Mesenchymal stem cell (in vitro differentiated cells and primary cell): ENCODE results near the gene MEGF11.

Source experiments
- DNase-seq: peaks from one replicate; pipeline ENCODE4 v3.0.0-alpha.2; 2013
- H2AFZ ChIP-seq: one replicate; pipeline ENCODE4 v1.6.1; 2013; ENCODE audit warnings: low read depth, mild to moderate bottlenecking, control low read depth, inconsistent platforms, low read length, moderate library complexity
- H2AK5ac ChIP-seq: 2 replicates; pipeline ENCODE4 v1.6.1; 2013; ENCODE audit warnings: low read length, moderate library complexity, mild to moderate bottlenecking, inconsistent platforms; ENCODE audit not compliant: severe bottlenecking
- H2BK120ac ChIP-seq: one replicate; pipeline ENCODE4 v1.6.1; 2013; ENCODE audit warnings: low read depth, mild to moderate bottlenecking, inconsistent platforms, low read length, moderate library complexity
- H2BK12ac ChIP-seq, 2 experiments: one replicate each; pipeline ENCODE4 v1.6.1; 2013; ENCODE audit warnings: inconsistent platforms in 2 of 2, low read length in 2 of 2, mild to moderate bottlenecking in 2 of 2, moderate library complexity in 2 of 2, control low read depth in 1 of 2
- H2BK15ac ChIP-seq: one replicate; pipeline ENCODE4 v1.6.1; 2013; ENCODE audit warnings: mild to moderate bottlenecking, low read depth, inconsistent platforms; ENCODE audit not compliant: poor library complexity, severe bottlenecking
- H2BK5ac ChIP-seq: 2 replicates; pipeline ENCODE4 v1.6.1; 2013; ENCODE audit warnings: low read depth, mild to moderate bottlenecking, low read length, control low read depth, inconsistent platforms; ENCODE audit not compliant: poor library complexity, severe bottlenecking
- H3K14ac ChIP-seq, 2 experiments: one replicate each; pipeline ENCODE4 v1.6.1; 2013; ENCODE audit warnings: inconsistent platforms in 2 of 2, low read length in 2 of 2, control low read depth in 1 of 2, mild to moderate bottlenecking in 1 of 2, moderate library complexity in 1 of 2
- H3K18ac ChIP-seq, 2 experiments: one replicate each; pipeline ENCODE4 v1.6.1; 2013; ENCODE audit warnings: inconsistent platforms in 2 of 2, low read length in 2 of 2, control low read depth in 1 of 2, low read depth in 1 of 2, mild to moderate bottlenecking in 1 of 2
- H3K23ac ChIP-seq, 2 experiments: one replicate each; pipeline ENCODE4 v1.6.1; 2013; ENCODE audit warnings: inconsistent platforms in 2 of 2, low read length in 2 of 2, mild to moderate bottlenecking in 2 of 2, moderate library complexity in 2 of 2, control low read depth in 1 of 2
- H3K27ac ChIP-seq: 2 replicates; pipeline ENCODE4 v1.5.1; 2013; ENCODE audit warnings: mild to moderate bottlenecking, moderate library complexity, low read length, control low read depth, inconsistent platforms; ENCODE audit not compliant: poor library complexity, severe bottlenecking
- H3K27me3 ChIP-seq, 2 experiments: 2 replicates each; pipeline versions ENCODE4 v1.6.1 to v1.7.0; 2013; ENCODE audit warnings: low read length in 2 of 2, mild to moderate bottlenecking in 2 of 2, moderate library complexity in 2 of 2, control low read depth in 1 of 2, inconsistent platforms in 1 of 2; ENCODE audit not compliant: control insufficient read depth in 1 of 2, insufficient read depth in 1 of 2
- H3K36me3 ChIP-seq, 2 experiments: 2 replicates each; pipeline versions ENCODE4 v1.6.1 to v1.7.0; 2013; ENCODE audit warnings: low read length in 2 of 2, control low read depth in 1 of 2, inconsistent platforms in 1 of 2, low read depth in 1 of 2, mild to moderate bottlenecking in 1 of 2; ENCODE audit not compliant: insufficient read depth in 2 of 2, control insufficient read depth in 1 of 2
- H3K4ac ChIP-seq, 2 experiments: one replicate each; pipeline ENCODE4 v1.6.1; 2013; ENCODE audit warnings: inconsistent platforms in 2 of 2, low read length in 2 of 2, mild to moderate bottlenecking in 2 of 2, moderate library complexity in 2 of 2, control low read depth in 1 of 2, low read depth in 1 of 2
- H3K4me1 ChIP-seq: 2 replicates; pipeline ENCODE4 v1.6.1; 2013; ENCODE audit warnings: low read depth, low read length, control low read depth; ENCODE audit not compliant: control insufficient read depth, insufficient read depth
- H3K4me2 ChIP-seq: 2 replicates; pipeline ENCODE4 v1.6.1; 2013; ENCODE audit warnings: low read length, mild to moderate bottlenecking, inconsistent platforms; ENCODE audit not compliant: poor library complexity, severe bottlenecking
- H3K4me3 ChIP-seq, 2 experiments: 2 replicates each; pipeline versions ENCODE4 v1.5.1 to v1.7.0; 2013; ENCODE audit warnings: low read length in 2 of 2, mild to moderate bottlenecking in 2 of 2, control low read depth in 1 of 2, low read depth in 1 of 2; ENCODE audit not compliant: insufficient read depth in 1 of 2
- H3K79me1 ChIP-seq: replicated peaks from 2 replicates; pipeline ENCODE4 v1.6.1; 2013; ENCODE audit warnings: mild to moderate bottlenecking, control low read depth, low read length, inconsistent platforms; ENCODE audit not compliant: poor library complexity, severe bottlenecking
- H3K9ac ChIP-seq: 2 replicates; pipeline ENCODE4 v1.7.0; 2013; ENCODE audit warnings: mild to moderate bottlenecking, low read length, moderate library complexity
- H3K9me3 ChIP-seq: 2 replicates; pipeline ENCODE4 v1.7.0; 2013; ENCODE audit warnings: mild to moderate bottlenecking, low read length; ENCODE audit not compliant: control insufficient read depth
- H4K8ac ChIP-seq: one replicate; pipeline ENCODE4 v1.6.1; 2013; ENCODE audit warnings: inconsistent platforms, mild to moderate bottlenecking, low read length, moderate library complexity
- H4K91ac ChIP-seq: one replicate; pipeline ENCODE4 v1.6.1; 2013; ENCODE audit warnings: mild to moderate bottlenecking, low read length, inconsistent platforms
- WGBS: methylation state at CpG from one replicate; pipeline ENCODE4 v1.1.7; 2013; ENCODE audit warnings: mixed read lengths; 5-methylcytosine and 5-hydroxymethylcytosine counted together

The MEGF11 gene

GRCh38 chr15:65921780-65922179 lies 331.8 kb downstream of the MEGF11 start:
- H3K9ac ChIP-seq = no peak overlapping the region
- no peak overlapping the region for H3K4ac ChIP-seq
- peaks cover under 1% of the 10 kb centered on the region for H3K4me1 ChIP-seq
- no peak overlapping the region for H2AK5ac ChIP-seq
- H3K27ac ChIP-seq = no peak overlapping the region
- H3K4me2 ChIP-seq = no peak overlapping the region
- no peaks in the 10 kb centered on the region for H3K9me3 ChIP-seq
- H3K79me1 ChIP-seq = no peaks in the 10 kb centered on the region
- H2AFZ ChIP-seq = no peak overlapping the region
- no peak overlapping the region for H2BK5ac ChIP-seq
- H3K18ac ChIP-seq = no peak overlapping the region
- no peak overlapping the region for H2BK15ac ChIP-seq
- peak overlapping the region in 1 of 2 experiments; percentile 14 for H3K14ac ChIP-seq
- H3K23ac ChIP-seq = no peak overlapping the region
- H3K4me3 ChIP-seq = no peak overlapping the region
- H2BK120ac ChIP-seq = no peak overlapping the region
- H4K8ac ChIP-seq = no peak overlapping the region
- no peak overlapping the region for H2BK12ac ChIP-seq
- DNase-seq = no peak
- H3K36me3 ChIP-seq = peaks cover 0 to 8% of the 10 kb centered on the region in 2 experiments
- no peak overlapping the region for H4K91ac ChIP-seq
- WGBS = 84% methylated on average over 5 of the region's 5 CpGs
- H3K27me3 ChIP-seq = peaks cover 0 to 4% of the 10 kb centered on the region in 2 experiments

GRCh38 chr15:65920825-65921309 lies 332.7 kb downstream of the MEGF11 start:
- no peak overlapping the region for H4K8ac ChIP-seq
- no peak overlapping the region for H2BK15ac ChIP-seq
- peak overlapping the region in 1 of 2 experiments; percentile 33 for H3K4me3 ChIP-seq
- no peak overlapping the region for H2BK5ac ChIP-seq
- H3K27ac ChIP-seq = no peak overlapping the region
- H2AFZ ChIP-seq = no peak overlapping the region
- H3K4me1 ChIP-seq = peaks cover 4% of the 10 kb centered on the region
- WGBS = 95% methylated on average over 4 of the region's 4 CpGs
- H3K4ac ChIP-seq = no peak overlapping the region
- H3K27me3 ChIP-seq = peaks cover 0 to 4% of the 10 kb centered on the region in 2 experiments
- H4K91ac ChIP-seq = no peak overlapping the region
- H3K9me3 ChIP-seq = no peaks in the 10 kb centered on the region
- H3K9ac ChIP-seq = peak overlapping the region; percentile 7
- H3K36me3 ChIP-seq = peaks cover 0 to 8% of the 10 kb centered on the region in 2 experiments
- no peak overlapping the region for H3K4me2 ChIP-seq
- no peak overlapping the region for H2BK12ac ChIP-seq
- no peak for DNase-seq
- H3K18ac ChIP-seq = no peak overlapping the region
- no peak overlapping the region for H3K23ac ChIP-seq
- no peak overlapping the region for H2AK5ac ChIP-seq
- no peak overlapping the region for H3K14ac ChIP-seq
- H2BK120ac ChIP-seq = no peak overlapping the region
- no peaks in the 10 kb centered on the region for H3K79me1 ChIP-seq

GRCh38 chr15:65920121-65920520 lies 333.4 kb downstream of the MEGF11 start:
- no peak overlapping the region for H2AFZ ChIP-seq
- no peak overlapping the region for H3K9ac ChIP-seq
- H4K91ac ChIP-seq = no peak overlapping the region
- H2BK120ac ChIP-seq = no peak overlapping the region
- no peak overlapping the region for H3K18ac ChIP-seq
- 91% methylated on average over 1 of the region's 1 CpG for WGBS
- H3K4me3 ChIP-seq = peak overlapping the region in 1 of 2 experiments; percentile 33
- H2BK15ac ChIP-seq = no peak overlapping the region
- H3K4ac ChIP-seq = no peak overlapping the region
- peaks cover 4% of the 10 kb centered on the region for H3K4me1 ChIP-seq
- no peak overlapping the region for H2BK12ac ChIP-seq
- H2BK5ac ChIP-seq = no peak overlapping the region
- peaks cover 0 to 8% of the 10 kb centered on the region in 2 experiments for H3K36me3 ChIP-seq
- no peak overlapping the region for H2AK5ac ChIP-seq
- H3K14ac ChIP-seq = no peak overlapping the region
- H3K9me3 ChIP-seq = no peaks in the 10 kb centered on the region
- H3K23ac ChIP-seq = no peak overlapping the region
- no peak overlapping the region for H4K8ac ChIP-seq
- no peaks in the 10 kb centered on the region for H3K79me1 ChIP-seq
- DNase-seq = no peak
- H3K4me2 ChIP-seq = no peak overlapping the region
- peaks cover 0 to 4% of the 10 kb centered on the region in 2 experiments for H3K27me3 ChIP-seq
- no peak overlapping the region for H3K27ac ChIP-seq

DNA sequence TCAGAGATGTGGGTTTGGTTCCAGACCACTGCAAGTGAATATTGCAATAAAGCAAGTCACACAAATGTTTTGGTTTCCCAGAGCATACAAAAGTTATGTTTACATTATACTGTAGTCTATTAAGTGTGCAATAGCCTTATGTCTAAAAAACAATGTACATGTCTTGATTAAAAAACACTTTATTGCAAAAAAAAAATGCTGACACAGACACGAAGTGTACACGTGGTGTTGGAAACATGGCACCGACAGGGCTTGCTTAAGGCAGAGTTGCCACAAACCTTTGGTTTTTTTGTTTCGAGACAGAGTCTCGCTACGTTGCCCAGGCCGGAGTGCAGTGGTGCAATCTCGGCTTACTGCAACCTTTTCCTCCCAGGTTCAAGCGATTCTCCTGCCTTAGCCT lies 334.2 kb downstream of the MEGF11 start:
- Histone ChIP-seq H3K9me3 (no peaks in the 10 kb centered on the region), H2AFZ (no peak overlapping the region), H2BK15ac (no peak overlapping the region), H3K27ac (no peak overlapping the region), H3K36me3 (peaks cover 0 to 8% of the 10 kb centered on the region in 2 experiments), H3K9ac (no peak overlapping the region), H3K4me3 (no peak overlapping the region), H3K27me3 (peaks cover 0 to 4% of the 10 kb centered on the region in 2 experiments), H3K79me1 (no peaks in the 10 kb centered on the region), H3K4ac (no peak overlapping the region), H2BK12ac (no peak overlapping the region), H3K4me2 (no peak overlapping the region), H3K14ac (no peak overlapping the region), H3K4me1 (peaks cover 4% of the 10 kb centered on the region), H3K18ac (no peak overlapping the region), H2BK5ac (no peak overlapping the region), H4K8ac (no peak overlapping the region), H2BK120ac (no peak overlapping the region), H4K91ac (no peak overlapping the region), H2AK5ac (no peak overlapping the region), H3K23ac (no peak overlapping the region)
- 98% methylated on average over 9 of the region's 9 CpGs for WGBS
- DNase-seq = no peak
